GM10266 (cell line): Measurements from ENCODE around the gene GALNT7.

Source experiments
- DNase-seq: peaks from one replicate; pipeline ENCODE4 v3.0.0; 2012; ENCODE audit errors: extremely low spot score
- CTCF ChIP-seq: IDR thresholded peaks from 2 replicates; pipeline ENCODE4 v1.5.1; 2012; ENCODE audit warnings: mild to moderate bottlenecking, low read depth; ENCODE audit not compliant: control insufficient read depth, insufficient read depth; ENCODE audit errors: missing control alignments

Gene GALNT7

GRCh38 chr4:173128199-173128890, 40.3 kb upstream of the GALNT7 start:
- DNase-seq: no peak
- no peak for TF ChIP-seq CTCF

- DNase-seq: no peak
Measured at GRCh38 chr4:173130687-173131086, 37.9 kb upstream of the GALNT7 start.

GRCh38 chr4:173134426-173134825, 34.2 kb upstream of the GALNT7 start:
- no peak for DNase-seq
- TF ChIP-seq CTCF: no peak

More at GRCh38 chr4:173130687-173131086, 37.9 kb upstream of the GALNT7 start:
- no peak for TF ChIP-seq CTCF

- DNase-seq: no peak
- no peak for TF ChIP-seq CTCF
Measured at GRCh38 chr4:173135241-173135847, 33.3 kb upstream of the GALNT7 start.

GRCh38 chr4:173138624-173139023, 30.0 kb upstream of the GALNT7 start:
- no peak for DNase-seq
- no peak for TF ChIP-seq CTCF

GRCh38 chr4:173139561-173139960, 29.1 kb upstream of the GALNT7 start:
- TF ChIP-seq CTCF: no peak
- no peak for DNase-seq

GRCh38 chr4:173145131-173145530, 23.5 kb upstream of the GALNT7 start:
- DNase-seq: no peak
- TF ChIP-seq CTCF: no peak
